HepG2 (cell line): ENCODE measurements around the gene TMEM240. TPM values are rescaled to one million over a fixed set of nuclear protein-coding genes. Genes with fewer than 3 reads are reported as not detected.
A peak's percentile ranks its signal among the peaks of the same experiment; 100 is the strongest.

Source experiments
- DBP ChIP-seq: sonication (generic); formaldehyde crosslinking; IDR thresholded peaks from 2 replicates; pipeline ENCODE4 v1.4.0; 2020; ENCODE audit warnings: missing genetic modification reagents; ENCODE audit errors: not compliant biosample characterization
- FOXA3 ChIP-seq: IDR thresholded peaks from 2 replicates; pipeline ENCODE4 v1.6.1; 2016; ENCODE audit warnings: missing genetic modification reagents, missing compliant biosample characterization
- GABPB1 ChIP-seq: IDR thresholded peaks from 2 replicates; pipeline ENCODE4 v1.6.1; 2016; ENCODE audit warnings: mild to moderate bottlenecking, missing genetic modification reagents, moderate library complexity, missing compliant biosample characterization
- MTA1 ChIP-seq: sonication (generic); formaldehyde crosslinking; IDR thresholded peaks from 2 replicates; pipeline ENCODE4 v1.4.0; 2020; ENCODE audit warnings: missing genetic modification reagents, mild to moderate bottlenecking, borderline replicate concordance
- NCOA5 ChIP-seq: sonication (generic); formaldehyde crosslinking; IDR thresholded peaks from 2 replicates; pipeline ENCODE4 v1.4.0; 2020; ENCODE audit warnings: missing genetic modification reagents
- NR2F6 ChIP-seq, 2 experiments: IDR thresholded peaks; 2 replicates each; pipeline ENCODE4 v1.6.1; 2016; ENCODE audit warnings: antibody characterized with exemption in 1 of 2, mild to moderate bottlenecking in 1 of 2
- PHF20 ChIP-seq: sonication (generic); formaldehyde crosslinking; IDR thresholded peaks from 2 replicates; pipeline ENCODE4 v1.5.0; 2020; ENCODE audit warnings: mild to moderate bottlenecking, missing genetic modification reagents
- SAP130 ChIP-seq: IDR thresholded peaks from 2 replicates; pipeline ENCODE4 v1.6.1; 2016; ENCODE audit warnings: low read depth
- SMARCC2 ChIP-seq: fragments of 450-650 bp; IDR thresholded peaks from 2 replicates; pipeline ENCODE4 v1.6.1; 2017; ENCODE audit warnings: antibody characterized with exemption, mild to moderate bottlenecking
- SNAPC4 ChIP-seq: sonication (generic); formaldehyde crosslinking; IDR thresholded peaks from 2 replicates; pipeline ENCODE4 v1.4.0; 2020; ENCODE audit warnings: mild to moderate bottlenecking, missing genetic modification reagents
- SP1 ChIP-seq, 2 experiments: fragments of 450-650 bp in 1 of 2; sonication (generic) in 1 of 2; formaldehyde crosslinking in 1 of 2; IDR thresholded peaks; 2 replicates each; pipeline versions ENCODE4 v1.4.0 to v1.6.1; 2016 to 2020; ENCODE audit warnings: missing genetic modification reagents in 1 of 2
- SP140L ChIP-seq: sonication (generic); formaldehyde crosslinking; IDR thresholded peaks from 2 replicates; pipeline ENCODE4 v1.4.0; 2020; ENCODE audit warnings: missing genetic modification reagents, borderline replicate concordance
- SRSF1 ChIP-seq: fragments of 200-400 bp; formaldehyde crosslinking; optimal IDR thresholded peaks from 2 replicates; pipeline ENCODE3; 2017; ENCODE audit warnings: mild to moderate bottlenecking, low read depth, low read length, moderate library complexity
- THAP9 ChIP-seq: sonication (generic); formaldehyde crosslinking; IDR thresholded peaks from 2 replicates; pipeline ENCODE4; 2020; ENCODE audit warnings: missing genetic modification reagents, mild to moderate bottlenecking, borderline replicate concordance
- ZFP36L1 ChIP-seq: sonication (generic); formaldehyde crosslinking; IDR thresholded peaks from 2 replicates; pipeline ENCODE4 v1.8.0; 2022; ENCODE audit warnings: mild to moderate bottlenecking, missing genetic modification reagents, moderate library complexity
- ZNF589 ChIP-seq: sonication (generic); formaldehyde crosslinking; conservative IDR thresholded peaks from 2 replicates; pipeline ENCODE4 v1.8.0; 2022; ENCODE audit warnings: mild to moderate bottlenecking, moderate library complexity, missing genetic modification reagents
- ZNF883 ChIP-seq: sonication (generic); formaldehyde crosslinking; IDR thresholded peaks from 2 replicates; pipeline ENCODE4 v1.5.1; 2020; ENCODE audit warnings: mild to moderate bottlenecking, missing genetic modification reagents; ENCODE audit errors: not compliant biosample characterization
- ZSCAN30 ChIP-seq: sonication (generic); formaldehyde crosslinking; IDR thresholded peaks from 2 replicates; pipeline ENCODE4 v1.5.0; 2020; ENCODE audit warnings: mild to moderate bottlenecking, missing genetic modification reagents
- polyA plus RNA-seq, 8 experiments: library from polyadenylated mRNA; depleted of rRNA in 3 of 8; stranded (reverse) in 7 of 8; unstranded in 1 of 8; fragments of >200 nt; fragmentation: Illumina TruSeq in 4 of 8; extraction: Trizol in 4 of 8; gene quantifications; 2 replicates each; pipeline versions ENCODE4 v1.2.1 to v1.2.3, GENCODE V29; 2011 to 2016; ENCODE audit warnings: low read depth in 4 of 8, missing spikeins in 1 of 8, mixed read lengths in 1 of 8; ENCODE audit not compliant: insufficient read depth in 1 of 8
- total RNA-seq, 5 experiments: library from RNA; depleted of rRNA; stranded (reverse); fragments of >200 nt; fragmentation: Illumina TruSeq; extraction: Trizol; gene quantifications; 2 replicates each; pipeline ENCODE4 v1.2.3, GENCODE V29; 2016; ENCODE audit warnings: low read depth in 1 of 5
- TF ChIP-seq, protein P1 (sequence below): sonication (generic); formaldehyde crosslinking; IDR thresholded peaks from 2 replicates; pipeline ENCODE4 v1.8.0; 2023; ENCODE audit warnings: mild to moderate bottlenecking, missing genetic modification reagents

TMEM240 gene
- total and polyA plus RNA-seq, 2 of the 13 experiments (the other 11 are each of a cell fraction or from before 2014, with no cell fraction given) = 0.17 TPM; not detected in 1

GRCh38 chr1:1573843-1574720 is 33.7 kb upstream of the TMEM240 start (continued):
- TF ChIP-seq THAP9 (CRISPR knock-in tag) = no peak; the same call in none of the 2 replicates
- TF ChIP-seq SAP130 (CRISPR knock-in tag) = peak; percentile 60
- peak; percentile 90; the same call in 1 of the 2 replicates for TF ChIP-seq GABPB1 (CRISPR knock-in tag)
- peak; percentile 32; the same call in 1 of the 2 replicates for TF ChIP-seq MTA1 (CRISPR knock-in tag)
- TF ChIP-seq SNAPC4 (CRISPR knock-in tag) = no peak
- TF ChIP-seq NCOA5 = no peak
- TF ChIP-seq PHF20 = no peak
- no peak for TF ChIP-seq SP140L (CRISPR knock-in tag)
- no peak for TF ChIP-seq NR2F6 (IDR thresholded peaks at IDR 0.05)
- no peak for TF ChIP-seq NR2F6 (CRISPR knock-in tag; IDR thresholded peaks at IDR 0.05)
- no peak for TF ChIP-seq DBP (CRISPR knock-in tag)
- TF ChIP-seq ZSCAN30 (CRISPR knock-in tag) = no peak
- no peak for TF ChIP-seq SRSF1
- TF ChIP-seq ZNF589 (CRISPR knock-in tag) = no peak
- TF ChIP-seq SMARCC2 = no peak
- TF ChIP-seq, protein P1, sequence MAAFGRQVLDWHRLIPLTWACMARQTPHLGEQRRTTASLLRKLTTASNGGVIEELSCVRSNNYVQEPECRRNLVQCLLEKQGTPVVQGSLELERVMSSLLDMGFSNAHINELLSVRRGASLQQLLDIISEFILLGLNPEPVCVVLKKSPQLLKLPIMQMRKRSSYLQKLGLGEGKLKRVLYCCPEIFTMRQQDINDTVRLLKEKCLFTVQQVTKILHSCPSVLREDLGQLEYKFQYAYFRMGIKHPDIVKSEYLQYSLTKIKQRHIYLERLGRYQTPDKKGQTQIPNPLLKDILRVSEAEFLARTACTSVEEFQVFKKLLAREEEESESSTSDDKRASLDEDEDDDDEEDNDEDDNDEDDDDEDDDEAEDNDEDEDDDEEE (CRISPR knock-in tag) = no peak
- TF ChIP-seq SP1 (IDR thresholded peaks at IDR 0.05) = no peak
- no peak for TF ChIP-seq SP1 (CRISPR knock-in tag; IDR thresholded peaks at IDR 0.05)
- no peak for TF ChIP-seq ZNF883
- no peak for TF ChIP-seq FOXA3
- TF ChIP-seq ZFP36L1 = peak; percentile 27; the same call in 1 of the 2 replicates
